HG02610 (cell line): ENCODE measurements around the gene NUDT13.
"Not testable (repeated sequence)": the region's sequence is repeated elsewhere in the genome, so short reads cannot be mapped to it uniquely, and the experiment has no call there.

Experiments
- ATAC-seq: cut with Tn5 transposase; IDR thresholded peaks from one replicate; pipeline ENCODE4 v1.9.1; 2021; ENCODE audit warnings: mild to moderate bottlenecking, moderate library complexity; ENCODE audit not compliant: unreplicated experiment

Gene NUDT13

DNA sequence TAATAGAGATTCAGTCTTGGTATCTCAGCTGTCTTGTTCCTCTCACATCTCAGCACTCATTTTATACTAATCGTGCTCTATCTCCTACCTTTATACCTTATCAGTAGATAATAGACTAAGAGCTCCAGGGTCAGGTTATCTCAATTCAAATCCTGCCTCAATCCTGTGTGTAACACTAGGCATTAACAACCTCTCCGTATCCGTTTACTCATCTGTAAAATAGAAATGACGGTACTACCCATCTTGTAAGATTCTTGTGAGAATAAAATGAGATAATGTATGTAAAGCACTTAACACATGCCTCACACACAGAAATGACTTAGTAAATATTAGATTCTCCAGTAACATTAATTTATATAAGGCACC is 13.0 kb upstream of the NUDT13 start:
- ATAC-seq = no peak

- ATAC-seq = no peak
Observed at GRCh38 chr10:73099141-73099540, 11.1 kb upstream of the NUDT13 start.

- no peak for ATAC-seq
Observed at GRCh38 chr10:73106301-73106700, 4.0 kb upstream of the NUDT13 start.

GRCh38 chr10:73109248-73109652 is 1.0 kb upstream of the NUDT13 start:
- not testable (repeated sequence) for ATAC-seq

DNA sequence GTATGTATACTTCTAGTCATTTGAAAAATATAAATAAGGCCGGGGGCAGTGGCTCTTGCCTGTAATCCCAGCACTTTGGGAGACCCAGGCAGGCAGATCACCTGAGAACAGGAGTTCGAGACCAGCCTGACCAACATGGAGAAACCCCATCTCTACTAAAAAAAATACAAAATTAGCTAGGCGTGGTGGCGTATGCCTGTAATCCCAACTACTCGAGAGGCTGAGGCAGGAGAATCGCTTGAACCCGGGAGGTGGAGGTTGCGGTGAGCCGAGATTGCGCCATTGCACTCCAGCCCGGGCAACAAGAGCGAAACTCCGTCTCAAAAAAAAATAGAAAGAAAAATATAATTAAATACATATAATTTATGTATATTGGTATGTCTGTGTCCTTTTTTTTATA is 1.8 kb downstream of the NUDT13 start:
- ATAC-seq = not testable (repeated sequence)

DNA sequence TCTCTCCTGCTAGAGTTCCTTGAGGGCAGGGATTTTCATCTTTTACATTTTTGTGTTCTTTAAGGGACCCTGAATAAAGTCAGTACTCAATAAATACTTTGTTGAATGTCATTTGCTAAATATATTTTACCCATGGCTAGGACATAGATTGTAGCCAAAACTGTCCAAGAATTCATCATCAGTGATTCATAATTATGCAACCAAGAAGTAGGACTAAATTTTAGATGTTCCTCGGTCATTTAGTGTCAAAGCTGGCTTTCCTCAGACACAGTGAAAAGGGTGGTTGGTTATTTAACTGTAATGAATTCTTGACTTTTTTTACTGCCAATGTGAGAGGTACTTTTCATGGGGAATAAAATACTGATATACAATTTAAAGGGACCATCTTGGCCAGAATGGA is 3.3 kb downstream of the NUDT13 start:
- no peak for ATAC-seq

DNA sequence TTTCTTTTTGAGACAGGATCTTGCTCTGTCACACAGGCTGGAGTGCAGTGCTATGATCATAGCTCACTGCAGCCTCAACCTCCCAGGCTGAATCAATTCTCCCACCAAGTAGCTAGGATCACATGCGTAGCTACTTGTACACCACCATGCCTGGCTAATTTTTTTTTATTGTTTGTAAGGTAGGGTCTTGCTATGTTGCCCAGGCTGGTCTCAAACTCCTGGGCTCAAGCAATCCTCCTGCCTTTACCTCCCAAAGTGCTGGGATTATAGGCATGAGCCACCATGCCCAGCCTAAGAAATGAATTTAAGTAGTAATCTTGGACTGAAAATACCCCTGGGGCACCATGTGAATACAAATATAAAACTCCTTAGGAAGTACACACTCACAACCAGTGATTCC is 5.8 kb downstream of the NUDT13 start:
- ATAC-seq = no peak

- peak; percentile 77 for ATAC-seq
Observed at GRCh38 chr10:73117976-73118743, 7.9 kb downstream of the NUDT13 start.

- ATAC-seq = no peak
Observed at GRCh38 chr10:73119457-73119856, 9.2 kb downstream of the NUDT13 start.

- ATAC-seq = no peak
Observed at GRCh38 chr10:73119952-73120351, 9.7 kb downstream of the NUDT13 start.

DNA sequence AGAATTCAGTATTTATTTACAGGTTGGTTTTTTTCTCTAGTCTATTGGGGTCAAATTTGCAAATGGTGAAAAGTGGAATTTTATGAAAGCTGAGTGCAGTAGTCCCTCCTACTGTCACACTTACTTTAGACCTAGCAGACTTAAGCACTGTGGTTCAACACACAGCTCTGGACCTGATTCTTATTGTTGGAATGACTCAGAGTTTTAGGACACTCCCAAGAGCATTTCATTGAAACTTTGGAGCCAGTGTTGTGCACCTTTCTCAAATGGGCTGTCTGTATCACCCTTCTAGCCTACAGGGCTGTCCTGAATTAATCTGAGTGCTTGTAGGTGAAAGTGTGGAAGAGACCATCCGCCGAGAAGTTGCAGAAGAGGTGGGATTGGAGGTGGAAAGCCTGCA is 16.1 kb downstream of the NUDT13 start:
- no peak for ATAC-seq

GRCh38 chr10:73131301-73131700 is 21.0 kb downstream of the NUDT13 start:
- ATAC-seq = no peak

DNA sequence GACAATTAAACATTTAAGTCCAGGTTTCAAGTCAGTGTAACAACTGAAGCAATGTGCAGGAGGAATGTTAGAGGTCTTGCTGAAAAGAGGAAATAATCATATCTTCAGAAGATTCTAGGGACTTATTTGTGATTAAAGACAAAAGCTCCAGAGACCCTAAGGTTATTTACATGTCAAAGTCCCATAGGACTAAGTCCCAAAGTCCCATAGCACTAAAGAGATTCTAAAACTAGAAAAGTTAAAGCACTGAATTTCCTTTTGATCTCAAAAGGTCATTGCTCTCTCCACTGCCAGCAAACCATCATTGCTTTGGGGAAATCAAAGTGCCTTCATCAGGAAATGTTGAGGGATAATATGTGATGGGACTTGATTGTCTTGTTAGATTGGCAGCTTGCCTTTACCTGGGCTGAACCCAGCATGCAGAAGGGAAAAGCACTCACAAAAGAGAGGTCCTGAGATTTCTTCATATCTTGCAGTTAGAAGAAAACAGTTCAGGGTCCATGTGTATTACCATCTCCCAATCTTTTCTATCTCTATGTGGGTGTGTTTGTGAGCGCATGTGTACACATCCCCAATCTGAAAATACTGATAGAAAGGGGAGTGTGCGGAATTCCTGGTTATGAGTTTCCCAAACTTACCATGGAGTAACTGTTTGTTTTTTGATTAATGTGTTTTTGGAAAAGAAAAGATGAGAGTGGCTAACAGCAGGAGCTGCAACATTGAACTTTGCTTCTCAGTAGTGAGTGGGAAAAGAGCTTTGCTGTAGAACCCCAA is 21.8 kb downstream of the NUDT13 start:
- ATAC-seq = no peak

DNA sequence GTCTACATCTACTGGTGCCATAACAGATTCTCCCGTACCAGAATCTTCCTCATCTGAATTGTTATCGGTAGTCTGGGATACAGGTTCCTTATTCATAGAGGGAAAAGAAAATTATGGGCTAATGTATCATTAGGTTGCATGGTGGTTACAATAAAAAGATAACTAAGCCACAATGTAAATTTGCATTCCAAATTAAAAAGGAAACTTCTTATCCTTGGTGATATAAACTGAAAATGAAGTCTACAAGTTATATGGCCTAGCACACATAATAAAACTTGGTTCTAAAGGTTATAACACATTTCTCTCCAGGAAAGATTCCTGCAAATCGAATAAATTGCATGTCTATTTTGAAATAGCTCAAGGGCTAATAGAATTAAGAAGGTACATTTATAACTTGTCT is 24.5 kb downstream of the NUDT13 start:
- no peak for ATAC-seq

GRCh38 chr10:73136627-73137026 is 26.4 kb downstream of the NUDT13 start:
- no peak for ATAC-seq

DNA sequence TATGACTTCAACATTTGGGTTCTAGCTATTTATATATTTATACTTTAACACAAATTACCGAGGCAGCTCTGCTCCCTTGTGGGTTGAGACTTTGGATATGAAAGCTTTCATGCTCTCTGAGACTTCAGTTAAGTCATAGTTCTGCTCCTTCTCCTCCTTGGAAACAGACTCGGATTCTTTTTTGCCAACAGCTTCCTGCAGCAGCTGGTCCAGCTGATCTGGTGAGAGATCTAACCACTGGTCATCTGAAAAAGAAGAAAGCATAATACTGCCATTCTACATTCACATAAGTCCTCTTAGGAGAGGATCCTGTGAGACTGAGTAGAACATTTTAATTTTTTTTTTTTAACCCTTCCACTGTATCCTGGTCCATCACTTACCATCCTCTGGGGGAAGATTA is 29.0 kb downstream of the NUDT13 start:
- ATAC-seq = no peak

DNA sequence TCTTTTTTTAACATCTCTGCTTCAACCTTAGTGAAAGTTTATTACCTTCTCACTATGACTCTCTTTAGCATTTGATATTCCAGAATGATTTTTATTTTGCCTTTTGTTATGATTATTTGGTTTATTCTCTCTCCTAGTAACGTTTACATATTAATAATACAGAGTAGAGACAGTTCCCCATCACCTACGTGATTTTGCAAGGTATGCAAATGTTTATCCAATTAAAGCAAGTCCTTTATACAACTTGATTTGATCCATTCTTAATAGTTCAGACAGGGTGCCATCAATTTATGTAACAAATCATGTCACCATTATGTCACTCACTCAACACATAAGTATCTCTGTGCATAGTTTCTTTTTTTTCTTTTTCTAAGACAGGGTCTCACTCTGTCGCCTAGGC is 31.3 kb downstream of the NUDT13 start:
- no peak for ATAC-seq

- ATAC-seq = not testable (repeated sequence)
Observed at GRCh38 chr10:73150633-73151413, 40.6 kb downstream of the NUDT13 start.

- ATAC-seq = no peak
Observed at GRCh38 chr10:73152009-73152408, 41.8 kb downstream of the NUDT13 start.

GRCh38 chr10:73156054-73156453 is 45.8 kb downstream of the NUDT13 start:
- ATAC-seq = no peak

- no peak for ATAC-seq
Observed at GRCh38 chr10:73159038-73159648, 48.9 kb downstream of the NUDT13 start.
